ENCODE measurements around the gene SMAD9. TPM values are rescaled to one million over a fixed set of nuclear protein-coding genes. Genes with fewer than 3 reads are reported as not detected.

Gene SMAD9
- total RNA-seq, 1 donor, result 4.7 TPM

- Histone ChIP-seq H3K9me3 (ENCODE audit: low read depth, low read length) (no peaks in the 10 kb centered on the region), H3K27ac (ENCODE audit: low read depth, low read length) (no peak overlapping the region), H3K4me2 (ENCODE audit: insufficient read depth, low read length) (no peak overlapping the region), H3K27me3 (ENCODE audit: insufficient read depth, low read length) (no peaks in the 10 kb centered on the region), H3K4me1 (ENCODE audit: insufficient read depth, low read length) (peaks cover 3% of the 10 kb centered on the region), H3K79me2 (ENCODE audit: insufficient read depth, low read length) (no peaks in the 10 kb centered on the region), H3K4me3 (ENCODE audit: insufficient read depth, low read length) (no peak overlapping the region), H4K20me1 (ENCODE audit: insufficient read depth, low read length) (no peaks in the 10 kb centered on the region), H2AFZ (ENCODE audit: low read length) (no peak overlapping the region), H3K36me3 (ENCODE audit: insufficient read depth, low read length) (no peaks in the 10 kb centered on the region)
- no peak for TF ChIP-seq CTCF (IDR thresholded peaks at IDR 0.05; ENCODE audit: extremely low read depth, low read depth, low read length)
- no peak for DNase-seq (ENCODE audit: insufficient read length, low spot score, missing footprints)
Observed at GRCh38 chr13:36880961-36881360, 39.1 kb downstream of the SMAD9 start.

- Histone ChIP-seq H3K4me3 (ENCODE audit: insufficient read depth, low read length) (no peak overlapping the region), H3K4me1 (ENCODE audit: insufficient read depth, low read length) (peaks cover 3% of the 10 kb centered on the region), H3K36me3 (ENCODE audit: insufficient read depth, low read length) (no peaks in the 10 kb centered on the region), H3K27me3 (ENCODE audit: insufficient read depth, low read length) (no peaks in the 10 kb centered on the region), H3K9me3 (ENCODE audit: low read depth, low read length) (no peaks in the 10 kb centered on the region), H3K27ac (ENCODE audit: low read depth, low read length) (no peak overlapping the region), H3K79me2 (ENCODE audit: insufficient read depth, low read length) (no peaks in the 10 kb centered on the region), H2AFZ (ENCODE audit: low read length) (no peak overlapping the region), H3K4me2 (ENCODE audit: insufficient read depth, low read length) (no peak overlapping the region), H4K20me1 (ENCODE audit: insufficient read depth, low read length) (no peaks in the 10 kb centered on the region)
- DNase-seq (ENCODE audit: insufficient read length, low spot score, missing footprints), result no peak
- TF ChIP-seq CTCF (IDR thresholded peaks at IDR 0.05; ENCODE audit: extremely low read depth, low read depth, low read length), result no peak
Observed at GRCh38 chr13:36879218-36879938, 40.7 kb downstream of the SMAD9 start.

- no peak overlapping the region for H3K4me2 ChIP-seq (ENCODE audit: insufficient read depth, low read length)
- no peak overlapping the region for H2AFZ ChIP-seq (ENCODE audit: low read length)
- no peak for TF ChIP-seq CTCF (IDR thresholded peaks at IDR 0.05; ENCODE audit: extremely low read depth, low read depth, low read length)
Observed at GRCh38 chr13:36875961-36876360, 44.1 kb downstream of the SMAD9 start.

GRCh38 chr13:36875431-36875830 is 44.6 kb downstream of the SMAD9 start:
- peaks cover 3% of the 10 kb centered on the region for H3K36me3 ChIP-seq (ENCODE audit: insufficient read depth, low read length)
- H3K4me3 ChIP-seq (ENCODE audit: insufficient read depth, low read length), result no peak overlapping the region
- no peaks in the 10 kb centered on the region for H3K9me3 ChIP-seq (ENCODE audit: low read depth, low read length)
- no peak for TF ChIP-seq CTCF (IDR thresholded peaks at IDR 0.05; ENCODE audit: extremely low read depth, low read depth, low read length)
- H2AFZ ChIP-seq (ENCODE audit: low read length), result no peak overlapping the region
- no peak for DNase-seq (ENCODE audit: insufficient read length, low spot score, missing footprints)
- no peak overlapping the region for H3K4me2 ChIP-seq (ENCODE audit: insufficient read depth, low read length)
- H3K4me1 ChIP-seq (ENCODE audit: insufficient read depth, low read length), result no peaks in the 10 kb centered on the region
- no peak overlapping the region for H3K27ac ChIP-seq (ENCODE audit: low read depth, low read length)
- no peaks in the 10 kb centered on the region for H4K20me1 ChIP-seq (ENCODE audit: insufficient read depth, low read length)
- H3K27me3 ChIP-seq (ENCODE audit: insufficient read depth, low read length), result no peaks in the 10 kb centered on the region
- no peaks in the 10 kb centered on the region for H3K79me2 ChIP-seq (ENCODE audit: insufficient read depth, low read length)

More at GRCh38 chr13:36875961-36876360, 44.1 kb downstream of the SMAD9 start:
- H3K27me3 ChIP-seq (ENCODE audit: insufficient read depth, low read length), result no peaks in the 10 kb centered on the region
- no peak for DNase-seq (ENCODE audit: insufficient read length, low spot score, missing footprints)
- no peaks in the 10 kb centered on the region for H3K79me2 ChIP-seq (ENCODE audit: insufficient read depth, low read length)
- H3K36me3 ChIP-seq (ENCODE audit: insufficient read depth, low read length), result peaks cover 3% of the 10 kb centered on the region
- no peaks in the 10 kb centered on the region for H3K9me3 ChIP-seq (ENCODE audit: low read depth, low read length)
- no peak overlapping the region for H3K27ac ChIP-seq (ENCODE audit: low read depth, low read length)
- H4K20me1 ChIP-seq (ENCODE audit: insufficient read depth, low read length), result no peaks in the 10 kb centered on the region
- no peak overlapping the region for H3K4me3 ChIP-seq (ENCODE audit: insufficient read depth, low read length)
- H3K4me1 ChIP-seq (ENCODE audit: insufficient read depth, low read length), result peaks cover under 1% of the 10 kb centered on the region

Data from osteoblast (primary cell).